Lower lobe of right lung (tissue), 2 donors: ENCODE results near the gene MEGF9. TPM values are rescaled to one million over a fixed set of nuclear protein-coding genes. Genes with fewer than 3 reads are reported as not detected.

Experiments
- ATAC-seq, 2 donors: fragments of 200-7000 bp; cut with Tn5 transposase; one replicate each; pipeline ENCODE4 v1.9.1; 2020 to 2022; ENCODE audit warnings: mild to moderate bottlenecking in 2 of 2, moderate library complexity in 2 of 2
- DNase-seq: peaks from one replicate; pipeline ENCODE4 v3.0.0-alpha.2; 2020
- H3K27ac ChIP-seq: fragments of 200-600 bp; one replicate; pipeline ENCODE4 v1.8.0; 2022
- H3K27me3 ChIP-seq: fragments of 200-600 bp; one replicate; pipeline ENCODE4 v1.8.0; 2022; ENCODE audit warnings: low read depth
- H3K36me3 ChIP-seq: fragments of 200-600 bp; one replicate; pipeline ENCODE4 v1.8.0; 2022; ENCODE audit warnings: mild to moderate bottlenecking
- H3K4me1 ChIP-seq: fragments of 200-600 bp; one replicate; pipeline ENCODE4 v1.8.0; 2022
- H3K4me3 ChIP-seq: fragments of 200-600 bp; one replicate; pipeline ENCODE4 v1.8.0; 2022; ENCODE audit warnings: mild to moderate bottlenecking
- H3K9me3 ChIP-seq: fragments of 200-600 bp; one replicate; pipeline ENCODE4 v1.8.0; 2022
- CTCF ChIP-seq: fragments of 200-600 bp; IDR thresholded peaks from one replicate; pipeline ENCODE4 v1.8.0; 2022; ENCODE audit warnings: antibody characterized with exemption, mild to moderate bottlenecking
- intact Hi-C: fragments of 100-400 bp; cut with DNase I; formaldehyde crosslinking; loops from one replicate; pipeline ENCODE4 v1.11.0; 2022
- total RNA-seq: library from RNA; stranded (reverse); fragmentation: NEBNext Ultra II Directional; extraction: Animal tissue kit (Norgen Biotek cat#: 25700); gene quantifications from one replicate; pipeline ENCODE4 v1.2.1, GENCODE V29; 2021
- donor health status: DM: no; HTN: yes; CAD: no; lungs with severe emphysema.

The MEGF9 gene
- total RNA-seq, 1 donor from 2014 or later = 71.1 TPM

- Histone ChIP-seq H3K9me3 (no peaks in the 10 kb centered on the region), H3K4me3 (peak overlapping the region; percentile 92), H3K27me3 (no peaks in the 10 kb centered on the region), H3K4me1 (peaks cover 46% of the 10 kb centered on the region), H3K27ac (peak overlapping the region; percentile 90), H3K36me3 (peaks cover 7% of the 10 kb centered on the region)
- intact Hi-C loops = no loop called here
- no peak for TF ChIP-seq CTCF
- DNase-seq (no peak), ATAC-seq (no peak)
Measured at GRCh38 chr9:120710110-120710981, 3.9 kb downstream of the MEGF9 start.

- no peak overlapping the region for H3K27ac ChIP-seq
Measured at GRCh38 chr9:120708526-120709224, 5.6 kb downstream of the MEGF9 start.

GRCh38 chr9:120707170-120707569 lies 7.1 kb downstream of the MEGF9 start:
- TF ChIP-seq CTCF = no peak
- DNase-seq (no peak), ATAC-seq (no peak)
- Histone ChIP-seq H3K9me3 (no peaks in the 10 kb centered on the region), H3K4me3 (no peak overlapping the region), H3K36me3 (peaks cover 7% of the 10 kb centered on the region), H3K4me1 (peaks cover 35% of the 10 kb centered on the region), H3K27ac (no peak overlapping the region), H3K27me3 (no peaks in the 10 kb centered on the region)
- intact Hi-C loops = no loop called here

More at GRCh38 chr9:120708526-120709224, 5.6 kb downstream of the MEGF9 start:
- H3K4me1 ChIP-seq = peaks cover 39% of the 10 kb centered on the region
- H3K9me3 ChIP-seq = no peaks in the 10 kb centered on the region
- H3K36me3 ChIP-seq = peaks cover 7% of the 10 kb centered on the region
- DNase-seq (no peak), ATAC-seq (no peak)
- no peak for TF ChIP-seq CTCF
- no peaks in the 10 kb centered on the region for H3K27me3 ChIP-seq
- intact Hi-C loops = no loop called here
- H3K4me3 ChIP-seq = no peak overlapping the region

DNA sequence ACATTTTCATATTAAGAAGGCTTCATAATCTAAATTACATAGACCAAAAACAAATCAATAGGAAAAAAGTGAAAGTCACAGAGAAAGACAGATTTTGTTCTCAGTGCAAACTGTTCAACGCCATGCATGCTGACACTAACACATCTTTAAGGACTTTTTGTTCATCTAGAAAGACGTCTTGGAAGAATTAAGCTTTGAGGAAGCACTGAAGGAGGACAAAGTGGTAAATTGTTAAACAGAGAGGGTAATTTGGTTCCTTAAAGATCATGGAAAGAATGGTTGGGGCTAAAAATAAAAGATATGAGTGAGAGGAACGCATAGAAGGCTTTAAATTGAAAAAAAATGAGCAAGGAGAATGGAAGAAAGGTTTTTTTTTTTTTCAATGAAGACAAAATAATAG lies 9.1 kb downstream of the MEGF9 start:
- H3K27ac ChIP-seq = no peak overlapping the region
- intact Hi-C loops = no loop called here
- H3K9me3 ChIP-seq = no peaks in the 10 kb centered on the region
- ATAC-seq = no peak
- H3K4me1 ChIP-seq = peaks cover 22% of the 10 kb centered on the region
- no peaks in the 10 kb centered on the region for H3K27me3 ChIP-seq
- peaks cover 7% of the 10 kb centered on the region for H3K36me3 ChIP-seq
- TF ChIP-seq CTCF = no peak
- H3K4me3 ChIP-seq = no peak overlapping the region
- DNase-seq = no peak

DNA sequence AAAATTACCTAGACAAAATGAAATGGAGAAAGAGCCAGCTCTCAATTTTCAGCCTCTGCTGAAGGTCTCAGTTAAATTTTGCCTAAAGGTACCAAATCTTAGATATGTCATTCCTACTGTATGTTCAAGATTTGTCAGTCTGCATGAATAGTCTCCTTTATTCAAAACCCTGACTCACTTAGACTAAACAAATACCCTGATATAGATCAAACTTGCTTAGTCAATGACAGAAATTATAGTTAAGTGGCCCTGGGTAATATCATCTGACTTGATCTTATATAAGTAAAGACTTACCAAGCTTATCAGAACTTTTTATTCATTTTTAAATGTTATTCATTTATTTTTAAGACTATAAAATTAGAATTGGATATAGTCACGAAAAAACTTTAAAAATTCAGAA lies 12.2 kb downstream of the MEGF9 start:
- intact Hi-C loops = no loop called here
- no peak overlapping the region for H3K27ac ChIP-seq
- H3K4me3 ChIP-seq = no peak overlapping the region
- H3K27me3 ChIP-seq = no peaks in the 10 kb centered on the region
- no peak for TF ChIP-seq CTCF
- no peak for ATAC-seq
- no peak for DNase-seq
- H3K36me3 ChIP-seq = no peaks in the 10 kb centered on the region
- H3K4me1 ChIP-seq = peaks cover 10% of the 10 kb centered on the region
- H3K9me3 ChIP-seq = no peaks in the 10 kb centered on the region
